Measurements from ENCODE around the gene KCTD10. TPM values are rescaled to one million over a fixed set of nuclear protein-coding genes. Genes with fewer than 3 reads are reported as not detected.
A peak's percentile ranks its signal among the peaks of the same experiment; 100 is the strongest.

KCTD10 gene
- total and polyA plus RNA-seq, 2 of the 13 experiments (the other 11 are each of a cell fraction or from before 2014, with no cell fraction given), result 6.9 to 25.4 TPM

GRCh38 chr12:109477185-109477962 is at the start of gene KCTD10, which contains the start of gene UBE3B (continued):
- no peak for TF ChIP-seq NFE2L1 (CRISPR knock-in tag; IDR thresholded peaks at IDR 0.05; ENCODE audit: borderline replicate concordance)
- peak; percentile 74 to 80; a peak in 3 of 4 replicates for TF ChIP-seq HMGXB4 (CRISPR knock-in tag; IDR thresholded peaks at IDR 0.05; ENCODE audit: borderline replicate concordance in 1 of 2, low read depth in 1 of 2)
- TF ChIP-seq NFKB2 (CRISPR knock-in tag; IDR thresholded peaks at IDR 0.05; ENCODE audit: borderline replicate concordance), result peak; percentile 48; the same call in 1 of the 2 replicates
- TF ChIP-seq ARID5B (CRISPR knock-in tag; IDR thresholded peaks at IDR 0.05), result no peak
- TF ChIP-seq ZGPAT (CRISPR knock-in tag; IDR thresholded peaks at IDR 0.05), result peak; percentile 94
- 0 out of 2 replicates have a peak, but pooled peaks have one; percentile 41 for TF ChIP-seq ZNF512B (CRISPR knock-in tag; IDR thresholded peaks at IDR 0.05; ENCODE audit: borderline replicate concordance)
- TF ChIP-seq YEATS4 (CRISPR knock-in tag; IDR thresholded peaks at IDR 0.05; ENCODE audit: borderline replicate concordance), result peak; percentile 87
- TF ChIP-seq PREB (CRISPR knock-in tag; IDR thresholded peaks at IDR 0.05), result no peak
- TF ChIP-seq ZNF235 (CRISPR knock-in tag; IDR thresholded peaks at IDR 0.05; ENCODE audit: borderline replicate concordance), result peak; percentile 80; the same call in 1 of the 2 replicates

All from HepG2 (cell line).